ENCODE data around the gene VPS37D. TPM values are rescaled to one million over a fixed set of nuclear protein-coding genes. Genes with fewer than 3 reads are reported as not detected.
"Not testable (repeated sequence)": the region's sequence is repeated elsewhere in the genome, so short reads cannot be mapped to it uniquely, and the experiment has no call there.

The VPS37D gene
- total RNA-seq, 1 donor from 2014 or later: 12.2 TPM

DNA sequence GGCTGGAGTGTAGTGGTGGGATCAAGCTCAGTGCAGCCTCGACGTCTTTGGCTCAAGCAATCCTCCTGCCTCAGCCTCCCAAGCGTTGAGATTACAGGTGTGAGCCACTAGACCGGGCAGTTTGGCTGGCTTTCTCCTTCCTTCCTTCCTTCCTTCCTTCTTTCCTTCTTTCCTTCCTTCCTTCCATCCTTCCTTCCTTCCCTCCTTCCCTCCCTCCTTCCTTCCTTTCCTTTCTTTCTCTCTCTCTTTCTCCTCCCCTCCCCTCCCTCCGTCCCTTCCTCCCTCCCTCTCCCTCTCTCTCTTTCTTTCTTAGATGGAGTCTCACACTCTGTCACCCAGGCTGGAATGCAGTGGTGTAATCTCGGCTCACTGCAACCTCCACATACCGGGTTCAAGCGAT lies 7.6 kb upstream of the VPS37D start:
- no peak for DNase-seq (ENCODE audit: low read depth)
- H3K4me3 ChIP-seq (ENCODE audit: low read depth, low read length): no peak overlapping the region

DNA sequence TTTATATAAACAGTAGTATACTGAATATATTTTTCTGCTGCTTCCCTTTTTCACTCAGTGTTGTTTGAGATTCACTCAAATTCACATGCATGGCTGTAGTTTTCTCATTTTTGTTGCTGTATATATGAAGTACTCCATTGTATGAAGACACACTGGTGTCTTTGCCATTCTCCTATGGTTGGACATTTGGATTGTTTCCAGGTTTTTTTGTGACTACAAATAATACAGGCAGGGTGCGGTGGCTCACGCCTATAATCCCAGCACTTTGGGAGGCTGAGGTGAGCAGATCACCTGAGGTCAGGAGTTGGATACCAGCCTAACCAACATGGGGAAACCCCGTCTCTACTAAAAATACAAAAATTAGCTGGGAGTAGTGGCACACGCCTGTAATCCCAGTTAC lies 7.0 kb upstream of the VPS37D start:
- not testable (repeated sequence) for DNase-seq (ENCODE audit: low read depth); H3K4me3 ChIP-seq (ENCODE audit: low read depth, low read length)

More for the DNA sequence above, 7.6 kb upstream of the VPS37D start:
- TF ChIP-seq, protein P1, sequence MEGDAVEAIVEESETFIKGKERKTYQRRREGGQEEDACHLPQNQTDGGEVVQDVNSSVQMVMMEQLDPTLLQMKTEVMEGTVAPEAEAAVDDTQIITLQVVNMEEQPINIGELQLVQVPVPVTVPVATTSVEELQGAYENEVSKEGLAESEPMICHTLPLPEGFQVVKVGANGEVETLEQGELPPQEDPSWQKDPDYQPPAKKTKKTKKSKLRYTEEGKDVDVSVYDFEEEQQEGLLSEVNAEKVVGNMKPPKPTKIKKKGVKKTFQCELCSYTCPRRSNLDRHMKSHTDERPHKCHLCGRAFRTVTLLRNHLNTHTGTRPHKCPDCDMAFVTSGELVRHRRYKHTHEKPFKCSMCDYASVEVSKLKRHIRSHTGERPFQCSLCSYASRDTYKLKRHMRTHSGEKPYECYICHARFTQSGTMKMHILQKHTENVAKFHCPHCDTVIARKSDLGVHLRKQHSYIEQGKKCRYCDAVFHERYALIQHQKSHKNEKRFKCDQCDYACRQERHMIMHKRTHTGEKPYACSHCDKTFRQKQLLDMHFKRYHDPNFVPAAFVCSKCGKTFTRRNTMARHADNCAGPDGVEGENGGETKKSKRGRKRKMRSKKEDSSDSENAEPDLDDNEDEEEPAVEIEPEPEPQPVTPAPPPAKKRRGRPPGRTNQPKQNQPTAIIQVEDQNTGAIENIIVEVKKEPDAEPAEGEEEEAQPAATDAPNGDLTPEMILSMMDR (conservative IDR thresholded peaks at IDR 0.05; ENCODE audit: low read depth, low read length): no peak

DNA sequence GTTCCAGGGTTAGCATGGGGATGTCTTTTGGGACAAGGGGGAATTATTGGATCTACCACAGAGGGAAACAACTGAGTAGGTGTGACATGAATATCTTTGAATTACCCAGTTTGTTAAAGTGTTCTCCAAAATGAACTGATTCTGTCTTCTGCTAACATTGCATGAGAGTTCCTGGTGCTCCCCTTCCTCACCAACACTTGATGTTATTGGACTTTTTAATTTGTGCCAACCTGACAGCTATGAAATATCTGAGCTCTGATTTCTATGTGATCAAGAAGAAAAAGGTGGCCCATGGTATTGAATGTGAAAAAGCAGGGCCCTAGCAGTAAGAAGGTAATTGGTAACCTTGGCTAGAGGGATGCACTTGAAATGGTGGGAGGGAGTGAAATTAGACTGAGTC lies 4.6 kb upstream of the VPS37D start:
- no peak overlapping the region for H3K4me3 ChIP-seq (ENCODE audit: low read depth, low read length)
- DNase-seq (ENCODE audit: low read depth): no peak
- TF ChIP-seq, protein P1 (conservative IDR thresholded peaks at IDR 0.05; ENCODE audit: low read depth, low read length): no peak

DNA sequence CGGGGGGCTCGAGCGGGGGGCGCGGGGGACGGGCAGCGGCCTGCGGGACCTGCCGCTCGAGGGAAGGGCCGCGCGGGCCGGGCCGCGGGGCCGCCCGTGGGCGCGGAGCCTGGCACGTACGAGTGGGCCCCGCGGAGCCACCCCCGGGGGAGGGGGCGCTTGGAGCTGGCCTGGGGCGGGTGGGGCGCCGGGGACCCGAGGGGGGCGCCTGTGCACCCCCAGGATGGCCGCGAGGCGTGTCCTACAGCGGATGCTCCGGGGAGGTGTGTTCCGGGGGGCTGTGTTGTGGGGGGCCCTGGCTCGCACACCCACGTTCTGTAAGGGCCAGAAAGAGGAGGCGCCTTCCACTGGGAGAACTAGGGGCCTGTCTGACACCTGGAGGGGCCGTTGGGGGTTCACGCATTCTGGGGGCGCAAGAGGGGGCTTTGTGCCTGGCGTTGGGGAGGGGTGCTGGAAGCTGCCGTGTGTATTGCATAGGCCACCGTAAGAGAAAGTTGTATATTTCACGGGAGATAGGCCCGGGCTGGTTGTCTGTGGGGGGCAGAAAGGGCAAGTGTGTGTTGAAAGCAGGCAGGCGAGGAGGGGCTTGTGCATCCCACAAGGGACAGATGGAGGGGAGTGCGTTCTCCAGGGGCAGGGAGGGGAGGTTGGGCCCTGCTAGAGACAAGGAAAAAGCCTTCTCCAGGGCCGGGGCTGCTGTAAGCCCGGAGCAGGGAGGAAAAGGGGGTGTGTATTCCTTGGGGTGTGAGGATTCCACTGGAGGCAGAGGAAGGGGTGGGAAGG lies 663 bp downstream of the VPS37D start:
- DNase-seq (ENCODE audit: low read depth): no peak
- H3K4me3 ChIP-seq (ENCODE audit: low read depth, low read length): peak overlapping the region; percentile 77
- TF ChIP-seq, protein P1 (conservative IDR thresholded peaks at IDR 0.05; ENCODE audit: low read depth, low read length): no peak

DNA sequence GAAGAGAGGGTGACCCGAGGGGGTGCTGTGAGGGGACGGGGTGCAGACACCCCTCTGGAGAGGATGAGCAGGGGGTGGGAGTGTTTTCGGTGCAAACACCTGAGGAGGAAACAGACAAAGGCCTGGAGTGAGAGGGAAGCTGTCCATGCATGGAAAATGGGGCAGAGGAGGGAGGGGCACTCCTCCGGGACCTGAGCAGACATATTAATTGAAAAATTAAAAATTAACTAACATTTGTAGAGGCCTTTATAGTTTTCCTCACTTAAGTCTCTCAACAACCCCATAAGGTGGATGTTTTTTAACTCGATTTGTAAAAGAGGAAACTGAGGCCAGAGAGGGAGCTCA lies 1.2 kb downstream of the VPS37D start:
- TF ChIP-seq, protein P1 (conservative IDR thresholded peaks at IDR 0.05; ENCODE audit: low read depth, low read length): no peak
- DNase-seq (ENCODE audit: low read depth): no peak
- peak overlapping the region; percentile 77 for H3K4me3 ChIP-seq (ENCODE audit: low read depth, low read length)

DNA sequence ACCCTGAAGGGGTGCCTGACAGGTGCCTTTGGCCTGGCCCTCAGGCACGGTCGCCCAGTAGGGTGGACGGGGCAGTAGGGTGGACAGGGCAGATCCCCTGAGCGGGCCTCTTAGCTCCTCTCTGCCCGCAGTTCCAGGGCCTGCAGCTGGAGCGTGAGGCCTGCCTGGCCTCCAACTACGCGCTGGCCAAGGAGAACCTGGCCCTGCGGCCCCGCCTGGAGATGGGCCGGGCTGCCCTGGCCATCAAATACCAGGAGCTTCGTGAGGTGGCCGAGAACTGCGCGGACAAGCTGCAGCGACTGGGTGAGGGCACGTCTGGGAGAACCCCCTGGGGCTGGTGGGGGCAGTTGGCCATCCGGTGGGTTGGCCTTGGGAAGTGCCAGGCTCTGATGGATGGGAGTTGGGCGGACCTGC lies 1.7 kb downstream of the VPS37D start:
- H3K4me3 ChIP-seq (ENCODE audit: low read depth, low read length): peak overlapping the region; percentile 77
- DNase-seq (ENCODE audit: low read depth): no peak
- TF ChIP-seq, protein P1 (conservative IDR thresholded peaks at IDR 0.05; ENCODE audit: low read depth, low read length): no peak

DNA sequence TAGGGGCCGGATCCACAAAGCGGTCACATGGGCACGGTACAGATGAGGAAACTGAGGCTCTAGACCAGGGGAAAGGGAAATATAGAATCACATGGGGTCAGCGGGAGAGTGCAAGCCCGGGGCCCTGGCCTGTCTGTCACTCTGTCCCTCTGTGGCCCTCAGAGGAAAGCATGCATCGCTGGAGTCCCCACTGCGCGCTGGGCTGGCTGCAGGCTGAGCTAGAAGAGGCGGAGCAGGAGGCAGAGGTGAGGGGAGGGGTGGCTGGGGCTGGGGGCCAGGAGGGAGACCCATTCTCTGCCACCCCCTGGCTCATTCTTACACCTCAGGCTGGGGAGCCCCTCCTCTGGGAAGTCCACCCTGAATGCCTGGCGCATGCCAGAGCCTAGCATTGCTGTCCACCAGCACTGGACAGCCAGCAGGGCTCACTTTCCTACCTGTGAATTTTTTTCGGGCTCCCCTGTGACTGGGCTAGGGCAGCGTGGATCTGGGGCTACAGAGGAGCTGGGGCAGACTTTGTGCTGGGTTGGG lies 2.3 kb downstream of the VPS37D start:
- H3K4me3 ChIP-seq (ENCODE audit: low read depth, low read length): no peak overlapping the region
- TF ChIP-seq, protein P1 (conservative IDR thresholded peaks at IDR 0.05; ENCODE audit: low read depth, low read length): no peak
- no peak for DNase-seq (ENCODE audit: low read depth)
